ENCODE results near the gene SLC22A23.

- TF ChIP-seq, protein P1, sequence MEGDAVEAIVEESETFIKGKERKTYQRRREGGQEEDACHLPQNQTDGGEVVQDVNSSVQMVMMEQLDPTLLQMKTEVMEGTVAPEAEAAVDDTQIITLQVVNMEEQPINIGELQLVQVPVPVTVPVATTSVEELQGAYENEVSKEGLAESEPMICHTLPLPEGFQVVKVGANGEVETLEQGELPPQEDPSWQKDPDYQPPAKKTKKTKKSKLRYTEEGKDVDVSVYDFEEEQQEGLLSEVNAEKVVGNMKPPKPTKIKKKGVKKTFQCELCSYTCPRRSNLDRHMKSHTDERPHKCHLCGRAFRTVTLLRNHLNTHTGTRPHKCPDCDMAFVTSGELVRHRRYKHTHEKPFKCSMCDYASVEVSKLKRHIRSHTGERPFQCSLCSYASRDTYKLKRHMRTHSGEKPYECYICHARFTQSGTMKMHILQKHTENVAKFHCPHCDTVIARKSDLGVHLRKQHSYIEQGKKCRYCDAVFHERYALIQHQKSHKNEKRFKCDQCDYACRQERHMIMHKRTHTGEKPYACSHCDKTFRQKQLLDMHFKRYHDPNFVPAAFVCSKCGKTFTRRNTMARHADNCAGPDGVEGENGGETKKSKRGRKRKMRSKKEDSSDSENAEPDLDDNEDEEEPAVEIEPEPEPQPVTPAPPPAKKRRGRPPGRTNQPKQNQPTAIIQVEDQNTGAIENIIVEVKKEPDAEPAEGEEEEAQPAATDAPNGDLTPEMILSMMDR (IDR thresholded peaks at IDR 0.05): no peak
- TF ChIP-seq POLR2AphosphoS5 (IDR thresholded peaks at IDR 0.05) (no peak), POLR2A (IDR thresholded peaks at IDR 0.05) (no peak)
Observed at GRCh38 chr6:3483675-3484074, 26.8 kb upstream of the SLC22A23 start.
